NCI-H146 (cell line): Measurements from ENCODE around the gene ADH1B.
"Not testable (repeated sequence)": the region's sequence is repeated elsewhere in the genome, so short reads cannot be mapped to it uniquely, and the experiment has no call there.

Experiments
- DNase-seq: peaks from one replicate; lab custom pipeline; 2025; lab: John Stamatoyannopoulos, UW

Gene ADH1B

DNA sequence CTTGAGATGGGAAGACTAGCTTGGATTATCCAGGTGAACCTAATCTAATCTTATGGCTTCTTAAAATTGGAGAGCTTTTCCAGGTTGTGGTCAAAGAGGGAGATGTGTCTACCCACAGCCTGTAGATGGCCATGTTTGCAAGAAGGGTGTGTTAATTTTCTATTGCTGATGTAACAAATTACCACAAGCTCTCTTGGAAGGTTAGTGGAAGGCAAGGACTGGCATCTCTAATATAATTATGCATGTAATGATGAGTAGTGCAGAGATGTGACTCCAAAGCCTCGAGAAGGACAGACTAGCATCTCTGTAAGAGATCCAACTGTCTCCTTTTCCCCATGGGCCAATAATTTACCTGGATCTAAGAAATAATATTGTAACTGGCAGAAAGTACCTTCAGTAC lies 3.2 kb upstream of the ADH1B start:
- no peak for DNase-seq

DNA sequence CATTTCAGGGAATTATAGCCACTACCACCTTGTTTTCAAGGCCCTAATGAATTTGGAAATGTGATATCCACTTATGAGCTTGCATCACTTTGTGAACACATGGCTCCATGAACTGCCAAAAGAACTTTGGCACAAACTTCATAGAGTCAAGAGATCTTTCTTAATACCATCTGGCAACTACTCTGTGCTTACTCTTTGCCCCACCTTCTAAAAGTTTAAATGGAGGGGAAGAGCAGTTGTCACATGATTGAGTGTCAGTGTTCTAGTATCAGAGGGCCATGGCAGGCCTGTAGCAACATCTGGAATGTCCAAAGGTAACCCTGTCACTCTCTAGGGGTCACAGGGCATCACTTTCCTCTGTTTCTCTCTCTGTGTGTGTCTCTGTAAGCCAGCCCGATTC lies 2.6 kb upstream of the ADH1B start:
- DNase-seq = no peak

DNA sequence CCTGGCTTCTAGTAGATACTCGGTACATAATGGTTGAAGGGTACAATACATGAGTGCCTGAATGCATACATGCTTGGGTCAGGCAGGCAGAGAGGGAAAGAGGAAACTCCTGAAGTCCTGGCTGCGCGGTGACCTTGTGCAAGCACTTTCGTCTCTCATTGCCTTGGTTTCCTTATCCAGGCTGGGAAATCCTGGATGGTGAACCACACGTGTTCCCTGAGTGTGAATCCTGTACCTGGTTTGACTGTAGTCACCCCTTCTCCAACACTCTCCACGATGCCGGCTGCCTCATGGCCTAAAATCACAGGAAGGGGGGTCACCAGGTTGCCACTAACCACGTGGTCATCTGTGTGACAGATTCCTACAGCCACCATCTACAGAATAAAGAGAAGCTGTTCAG lies 3.4 kb downstream of the ADH1B start:
- DNase-seq = not testable (repeated sequence)

DNA sequence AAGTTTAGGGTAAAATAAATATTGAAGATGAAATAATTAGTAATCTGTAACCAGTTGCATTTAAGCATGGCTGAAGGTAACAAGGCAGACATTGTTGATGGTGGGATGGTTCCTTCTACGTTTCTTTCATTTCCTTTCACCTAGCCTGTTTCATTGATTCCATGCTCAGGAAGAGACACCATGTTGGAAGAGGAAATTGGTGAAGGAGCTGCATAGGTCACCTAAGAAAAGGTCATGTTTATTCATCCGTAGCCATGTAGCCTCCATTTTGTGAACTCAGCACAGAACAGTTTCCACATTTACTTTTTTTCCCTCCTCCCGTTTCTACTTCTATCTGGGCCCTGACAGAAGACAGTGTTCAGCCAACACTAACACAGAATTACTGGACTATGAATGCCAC lies 3.8 kb downstream of the ADH1B start:
- DNase-seq = no peak

DNA sequence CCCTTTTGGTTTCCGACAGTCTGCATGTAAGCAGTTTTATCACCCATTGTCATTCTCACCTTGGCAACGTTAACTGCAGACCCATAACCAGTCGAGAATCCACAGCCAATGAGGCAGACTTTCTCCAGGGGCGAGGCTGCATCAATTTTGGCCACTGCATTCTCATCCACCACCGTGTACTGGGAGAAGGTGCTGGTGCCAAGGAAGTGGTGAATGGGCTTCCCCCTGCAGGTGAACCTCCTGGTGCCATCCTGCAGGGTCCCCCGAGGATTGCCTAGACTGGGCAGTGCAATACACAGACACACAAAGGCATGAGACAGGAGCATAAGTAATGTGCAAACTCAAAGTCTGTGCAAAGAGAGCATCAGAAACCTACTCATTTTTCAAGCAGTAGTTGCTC lies 5.4 kb downstream of the ADH1B start:
- DNase-seq = no peak

DNA sequence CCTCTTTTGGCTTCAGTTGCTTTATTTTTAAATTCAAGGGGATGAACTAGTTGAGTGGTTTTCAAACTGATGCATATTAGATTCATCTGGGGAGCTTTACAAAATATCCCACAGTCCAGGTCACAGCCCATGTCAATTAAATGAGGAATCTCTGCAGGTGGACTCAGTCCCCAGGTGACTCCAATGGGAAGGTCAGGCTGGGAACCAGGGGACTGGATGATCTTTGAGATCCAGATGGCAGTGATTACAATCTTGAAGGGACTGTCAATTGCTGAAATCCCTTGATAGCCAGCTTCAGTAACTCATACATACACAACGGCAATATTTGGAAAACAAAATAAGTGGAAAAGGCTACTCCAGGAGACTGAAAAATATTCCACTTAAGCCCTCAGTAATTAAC lies 7.0 kb downstream of the ADH1B start:
- DNase-seq = no peak

DNA sequence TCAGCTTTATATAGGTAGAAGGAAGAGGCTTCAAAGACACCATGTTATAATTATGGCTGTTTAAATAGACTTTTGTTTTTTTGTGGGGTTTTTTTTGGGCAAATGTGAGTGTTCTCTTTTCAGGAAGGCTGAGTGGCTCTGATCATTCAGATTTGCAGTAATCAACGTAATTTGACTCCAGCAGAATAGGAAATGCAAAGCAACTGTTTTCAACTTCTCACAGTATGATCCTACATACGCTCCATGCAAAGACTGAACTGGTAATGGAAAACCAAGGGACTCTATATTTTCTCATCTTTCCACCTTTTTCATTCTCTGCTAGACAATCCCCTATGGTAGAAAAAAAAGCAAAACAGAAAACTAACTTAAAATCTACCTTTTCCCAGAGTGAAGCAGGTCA lies 10.8 kb downstream of the ADH1B start:
- no peak for DNase-seq

DNA sequence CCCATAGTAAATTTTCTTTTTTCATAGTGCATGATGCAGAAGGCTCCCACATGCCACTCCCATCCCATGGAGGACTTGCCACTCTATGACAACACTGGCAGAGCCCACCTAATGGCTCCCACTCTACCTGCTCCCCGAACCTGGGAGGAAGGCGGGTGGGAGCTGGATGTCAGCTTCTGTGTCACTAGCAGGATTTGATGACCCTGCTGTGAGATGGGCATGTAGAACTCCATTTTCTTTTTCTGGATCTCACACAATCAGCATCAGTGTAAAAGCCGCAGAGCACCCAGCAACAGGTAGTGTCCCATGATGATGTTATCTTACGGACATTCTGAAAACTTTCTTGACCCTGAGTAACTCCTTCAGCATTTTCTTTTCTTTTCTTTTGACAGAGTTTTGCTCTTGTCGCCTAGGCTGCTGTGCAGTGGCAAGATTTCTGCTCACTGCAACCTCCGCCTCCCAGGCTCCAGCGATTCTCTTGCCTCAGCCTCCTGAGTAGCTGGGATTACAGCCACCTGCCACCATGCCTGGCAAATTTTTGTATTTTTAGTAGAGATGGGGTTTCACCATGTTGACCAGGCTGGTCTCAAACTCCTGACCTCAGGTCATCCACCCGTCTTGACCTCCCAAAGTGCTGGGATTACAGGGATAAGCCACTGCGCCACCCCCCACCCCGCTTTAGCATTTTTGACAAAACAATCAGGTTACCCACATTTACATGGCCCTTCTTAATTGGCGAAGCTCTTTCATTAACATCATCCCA lies 15.4 kb downstream of the ADH1B start:
- no peak for DNase-seq

DNA sequence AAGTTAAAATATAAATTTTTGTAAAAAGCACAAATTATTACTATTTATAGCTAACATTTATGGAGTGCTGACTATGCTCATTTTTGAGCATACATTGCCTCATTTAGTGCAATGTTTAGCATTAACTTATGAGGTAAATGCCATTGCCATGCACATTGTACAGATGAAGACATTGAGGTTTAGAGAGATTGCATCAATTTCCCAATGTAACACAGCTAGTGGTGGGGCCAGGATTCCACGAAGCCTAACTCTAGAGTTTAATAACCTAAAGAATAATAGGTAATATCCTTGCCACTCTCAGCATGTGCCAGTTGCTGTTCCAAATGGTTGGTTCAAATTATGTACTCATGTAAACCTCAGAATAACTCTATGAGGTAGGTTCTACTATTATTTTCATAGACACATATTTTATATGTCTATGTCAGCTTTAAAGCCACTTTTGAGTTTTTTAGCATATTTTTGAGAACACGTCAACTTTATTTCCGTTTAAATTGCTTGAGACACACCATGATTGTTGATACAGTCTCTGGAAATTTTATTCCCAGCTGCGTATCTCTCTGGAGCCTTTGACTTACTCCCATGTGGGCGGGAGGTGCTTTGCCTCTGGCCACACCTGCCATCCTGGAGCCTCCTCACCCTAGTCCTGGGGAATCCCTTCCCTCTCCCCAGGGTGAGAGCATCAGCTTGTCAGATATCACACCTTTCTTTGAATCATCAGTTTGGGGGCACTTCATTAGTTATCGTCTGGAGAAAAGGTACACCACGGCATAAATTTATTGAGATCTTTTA lies 19.6 kb downstream of the ADH1B start:
- no peak for DNase-seq

DNA sequence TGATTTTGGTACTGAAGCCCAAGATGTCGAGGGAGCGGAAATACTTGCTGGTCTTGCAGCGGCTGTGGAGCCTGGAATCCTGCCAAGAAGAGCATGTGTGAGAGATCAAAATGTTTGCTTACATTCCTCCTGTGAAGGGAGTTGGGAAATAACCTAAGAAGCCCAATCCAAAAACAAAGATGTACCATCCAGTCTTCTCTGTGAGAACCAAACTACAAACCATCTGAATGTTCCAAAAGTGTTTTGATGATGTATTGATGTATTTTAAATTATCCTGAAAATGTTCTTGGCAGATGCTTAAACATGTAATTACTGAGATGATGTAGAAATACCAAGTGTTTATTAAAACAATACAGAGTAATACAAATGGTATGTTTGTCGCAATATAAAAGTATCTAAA lies 20.3 kb downstream of the ADH1B start:
- no peak for DNase-seq

DNA sequence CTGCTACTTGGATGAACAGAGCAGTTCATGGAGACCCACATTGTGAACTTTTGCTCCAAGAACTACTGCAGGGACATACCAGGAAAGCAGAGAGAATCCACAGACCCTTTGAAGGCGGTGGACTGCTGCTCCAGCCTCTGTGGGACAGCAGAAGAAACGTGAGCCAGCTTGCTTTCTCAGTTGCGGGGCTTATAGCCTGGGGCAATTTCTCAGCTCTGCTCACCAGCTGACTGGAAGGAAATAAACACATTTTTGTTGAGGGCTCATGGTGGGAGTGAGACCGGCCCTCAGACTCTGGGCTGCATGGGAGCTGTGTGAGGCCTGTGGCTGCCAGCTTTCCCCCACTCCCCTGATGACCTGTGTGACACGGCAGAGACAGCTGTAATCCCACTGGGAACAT lies 27.8 kb downstream of the ADH1B start:
- DNase-seq = no peak

DNA sequence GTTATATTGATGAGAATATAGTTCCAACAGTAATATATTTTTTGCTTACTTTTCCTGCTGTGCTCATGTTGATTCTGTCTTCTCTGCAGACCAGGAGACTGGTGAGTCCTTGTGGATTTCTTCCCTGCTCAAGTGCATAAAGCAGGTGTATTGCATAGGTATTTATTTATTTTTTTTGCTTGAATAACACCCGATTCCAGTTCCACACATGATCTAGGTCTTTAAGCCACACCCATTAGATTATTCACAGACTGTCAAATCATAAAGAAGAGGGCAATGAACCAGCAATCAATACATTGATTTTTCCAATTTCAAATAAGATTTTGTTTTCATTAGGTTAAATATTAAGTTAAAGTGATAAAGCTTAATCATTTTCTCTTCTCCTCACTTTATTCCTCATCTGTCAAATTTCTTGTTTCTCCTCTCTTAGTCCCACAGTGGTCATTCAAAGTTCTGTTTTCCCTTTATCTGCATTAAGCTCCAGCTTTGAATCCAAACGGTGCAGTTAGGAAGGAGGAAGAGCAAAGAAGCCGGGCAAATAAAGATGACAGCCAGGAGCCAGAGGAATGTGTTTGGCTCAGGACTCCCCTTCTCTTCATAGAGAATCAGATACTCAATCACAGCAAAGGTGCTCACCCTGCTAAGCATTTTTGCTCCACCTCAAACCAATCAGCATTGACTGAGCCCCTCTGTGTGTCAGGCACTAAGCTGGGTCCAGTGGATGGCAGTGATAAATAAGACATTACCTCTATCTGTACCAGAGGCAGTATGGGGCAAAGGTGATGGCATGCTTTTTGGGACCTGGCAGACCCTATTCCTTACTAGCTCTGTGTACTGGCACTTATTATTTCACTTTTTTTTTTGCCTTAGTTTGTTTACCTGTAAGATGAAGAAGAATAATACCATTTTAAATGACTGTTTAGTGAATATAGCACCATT lies 30.1 kb downstream of the ADH1B start, which contains the start of gene ADH1A:
TSS of gene ADH1A (minus strand) at position 138 of the 939 bp plus-strand sequence. CDS start at position 67, 71 bp downstream.
- no peak for DNase-seq

DNA sequence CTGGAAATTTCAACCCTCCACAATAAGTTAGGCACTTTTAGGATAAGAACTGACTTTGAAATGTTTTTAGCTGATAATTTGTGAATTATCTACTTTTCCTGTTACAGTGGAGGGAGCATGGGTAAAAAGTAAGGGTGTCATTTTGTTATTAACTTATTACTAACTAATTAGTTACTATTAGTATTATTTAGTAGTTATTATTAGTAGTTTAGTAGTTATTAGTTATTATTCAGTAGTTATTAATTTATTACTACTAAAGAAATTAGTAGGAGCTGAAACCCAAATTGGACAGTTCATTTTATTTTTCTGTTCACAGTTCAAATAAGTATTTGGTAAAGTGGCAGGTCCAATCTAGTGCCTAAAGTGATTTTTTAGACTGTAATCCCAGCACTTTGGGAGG lies 35.8 kb downstream of the ADH1B start:
- no peak for DNase-seq

DNA sequence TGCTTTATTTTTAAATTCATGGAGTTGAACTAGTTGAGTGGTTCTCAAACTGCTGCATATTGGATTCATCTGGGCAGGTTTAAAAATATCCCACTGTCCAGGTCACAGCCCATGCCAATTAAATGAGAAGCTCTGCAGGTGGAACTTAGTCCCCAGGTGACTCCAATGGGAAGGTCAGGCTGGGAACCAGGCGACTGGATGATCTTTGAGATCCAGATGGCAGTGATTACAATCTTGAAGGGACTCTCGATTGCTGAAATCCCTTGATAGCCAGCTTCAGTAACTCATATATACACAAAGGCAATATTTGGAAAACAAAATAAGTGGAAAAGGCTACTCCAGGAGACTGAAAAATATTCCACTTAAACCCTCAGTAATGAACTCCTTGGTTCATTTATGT lies 38.5 kb downstream of the ADH1B start:
- no peak for DNase-seq

DNA sequence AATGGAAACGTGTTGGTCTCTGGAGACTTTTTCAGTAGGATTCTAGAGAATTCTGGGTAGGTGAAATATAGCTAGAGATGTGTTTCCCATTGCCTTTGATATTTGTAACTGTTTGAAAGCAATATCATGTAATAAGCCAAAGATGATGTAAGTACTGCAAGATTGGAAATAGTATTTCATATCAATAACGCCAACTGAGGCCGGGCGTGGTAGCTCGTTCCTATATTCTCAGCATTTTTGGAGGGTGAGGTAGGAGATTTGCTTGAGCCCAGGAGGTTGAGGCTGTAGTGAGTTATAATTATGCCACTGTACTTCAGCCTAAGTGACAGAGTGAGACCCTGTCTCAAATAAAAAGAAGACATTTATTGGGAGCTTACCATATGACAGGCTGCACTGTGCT lies 39.9 kb downstream of the ADH1B start:
- DNase-seq = no peak

DNA sequence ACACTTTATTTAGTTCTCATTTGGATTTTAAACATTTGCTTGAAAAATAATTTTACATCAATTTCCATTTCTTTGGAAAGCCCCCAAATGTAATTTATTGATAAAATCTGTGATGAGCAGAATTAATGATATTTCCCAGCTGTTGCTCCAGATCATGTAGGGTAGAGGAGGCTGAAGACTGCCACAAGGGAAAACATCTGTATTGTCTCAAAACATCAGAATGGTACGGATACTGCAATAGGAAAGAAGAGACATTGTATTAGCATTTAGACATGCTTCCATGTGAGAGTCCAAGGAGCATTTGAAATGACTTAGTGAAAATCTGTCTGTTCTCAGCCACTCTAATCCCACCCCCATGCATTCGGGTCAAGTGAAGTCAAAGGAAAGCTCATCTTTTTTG lies 44.8 kb downstream of the ADH1B start:
- DNase-seq = no peak

DNA sequence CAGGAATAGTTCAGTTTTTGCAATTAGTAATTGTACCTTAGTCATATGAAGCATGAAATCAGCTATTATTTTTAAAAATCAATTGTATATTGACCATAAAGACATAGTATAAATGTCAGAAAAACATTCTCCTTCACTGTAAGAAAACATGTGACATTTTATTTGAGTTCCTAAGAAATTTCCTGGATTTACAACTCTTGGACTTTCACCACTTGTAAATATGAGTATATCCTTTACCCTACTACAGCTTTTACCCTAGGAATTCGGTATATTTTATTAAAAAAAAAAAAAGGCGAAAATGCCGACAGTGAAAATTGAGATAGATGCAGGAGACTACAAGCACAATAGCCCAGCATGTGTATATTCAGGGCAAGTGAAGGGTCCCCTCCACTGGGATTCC lies 45.3 kb downstream of the ADH1B start:
- no peak for DNase-seq

DNA sequence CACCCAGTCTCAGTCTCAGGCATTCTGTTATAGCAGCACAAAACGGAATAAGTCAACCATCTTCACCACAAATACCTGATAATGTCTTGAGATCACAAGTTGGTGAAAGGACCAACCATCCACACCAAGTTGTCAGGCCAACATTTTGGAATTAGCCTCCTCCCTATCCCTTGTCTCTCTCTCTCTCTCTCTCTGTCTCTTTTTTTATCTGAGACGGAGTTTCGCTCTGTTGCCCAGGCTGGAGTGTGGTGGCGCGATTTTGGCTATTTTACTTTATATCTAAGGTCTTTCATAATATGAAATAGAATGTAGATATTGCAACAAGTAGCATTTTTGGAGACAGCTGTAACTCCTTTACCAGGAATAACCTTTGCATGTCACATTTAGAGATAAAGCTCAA lies 46.2 kb downstream of the ADH1B start:
- no peak for DNase-seq

DNA sequence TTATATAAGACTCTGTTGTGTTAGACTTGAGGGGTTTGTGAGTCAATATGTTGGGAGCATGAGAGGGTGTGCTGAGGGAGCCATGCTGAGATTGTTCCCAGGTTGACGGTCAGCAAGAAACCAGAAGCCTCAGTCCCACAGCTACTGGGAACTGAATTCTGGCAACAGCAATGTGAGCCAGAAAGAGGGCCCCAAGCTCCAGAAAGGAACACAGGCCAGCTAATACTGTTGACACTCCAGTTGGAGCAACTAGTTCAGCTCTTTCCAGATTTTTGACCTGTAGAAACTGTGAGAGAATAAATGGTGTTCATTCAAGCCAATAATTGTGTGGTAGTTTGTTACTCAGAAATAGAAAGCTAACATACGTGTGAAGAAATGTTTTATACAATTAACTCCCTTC lies 47.5 kb downstream of the ADH1B start:
- no peak for DNase-seq

DNA sequence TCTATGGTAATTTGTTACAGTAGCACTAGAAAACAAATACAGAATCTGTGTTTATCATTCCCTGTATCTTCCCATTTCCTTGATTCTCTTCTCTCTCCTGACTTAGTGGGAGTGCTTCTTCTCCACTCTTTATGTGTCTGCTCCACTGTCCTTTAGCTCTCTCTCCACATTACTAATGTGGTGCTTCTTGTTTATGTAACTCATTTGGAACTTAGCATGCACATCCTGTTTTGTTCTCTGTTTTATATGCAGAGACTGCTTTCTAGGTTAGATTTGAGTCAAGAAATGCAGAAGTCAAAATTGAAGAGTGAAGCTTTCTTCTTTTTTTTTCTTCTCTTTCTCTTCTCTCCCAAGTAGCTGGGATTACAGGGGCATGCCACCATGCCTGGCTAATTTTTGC lies 56.3 kb downstream of the ADH1B start:
- no peak for DNase-seq
